Smooth muscle cell (in vitro differentiated cells): ENCODE measurements around the gene TRPV4. TPM values are rescaled to one million over a fixed set of nuclear protein-coding genes. Genes with fewer than 3 reads are reported as not detected.

Experiments used
- DNase-seq: peaks from one replicate; lab custom pipeline; 2025; ENCODE audit not compliant: unreplicated experiment; lab: John Stamatoyannopoulos, UW
- H2AFZ ChIP-seq: fragments of 200-600 bp; sonication (generic); 2 replicates; pipeline ENCODE4 v1.6.0; 2016; ENCODE audit warnings: antibody characterized with exemption, low read depth, mild to moderate bottlenecking
- H3F3A ChIP-seq: fragments of 200-600 bp; sonication (generic); 2 replicates; pipeline ENCODE4 v1.6.0; 2017; ENCODE audit warnings: antibody characterized with exemption, low read depth
- H3K27ac ChIP-seq: fragments of 200-600 bp; sonication (generic); 2 replicates; pipeline ENCODE4 v1.5.1; 2016; ENCODE audit warnings: low read depth, mild to moderate bottlenecking
- H3K27me3 ChIP-seq: fragments of 200-600 bp; sonication (generic); 2 replicates; pipeline ENCODE4 v1.6.1; 2016; ENCODE audit warnings: low read depth, mild to moderate bottlenecking
- H3K36me3 ChIP-seq: fragments of 200-600 bp; sonication (generic); 2 replicates; pipeline ENCODE4 v1.5.1; 2016; ENCODE audit warnings: low read depth
- H3K4me1 ChIP-seq: fragments of 200-600 bp; sonication (generic); 2 replicates; pipeline ENCODE4 v1.5.1; 2016; ENCODE audit warnings: low read depth
- H3K4me2 ChIP-seq: fragments of 200-600 bp; sonication (generic); 2 replicates; pipeline ENCODE4 v1.6.0; 2016; ENCODE audit warnings: mild to moderate bottlenecking
- H3K4me3 ChIP-seq: fragments of 200-600 bp; sonication (generic); 2 replicates; pipeline ENCODE4 v1.5.1; 2016; ENCODE audit warnings: mild to moderate bottlenecking
- H3K79me2 ChIP-seq: fragments of 200-600 bp; sonication (generic); 2 replicates; pipeline ENCODE4 v1.6.0; 2016; ENCODE audit warnings: low read depth, mild to moderate bottlenecking
- H3K9ac ChIP-seq: fragments of 200-600 bp; sonication (generic); 2 replicates; pipeline ENCODE4 v1.6.0; 2016; ENCODE audit warnings: low read depth
- H3K9me3 ChIP-seq: fragments of 200-600 bp; sonication (generic); replicated peaks from 2 replicates; pipeline ENCODE4 v1.5.1; 2016; ENCODE audit warnings: low read depth
- H4K20me1 ChIP-seq: fragments of 200-600 bp; sonication (generic); 2 replicates; pipeline ENCODE4 v1.6.0; 2016; ENCODE audit warnings: low read depth
- CTCF ChIP-seq: fragments of 200-600 bp; sonication (generic); IDR thresholded peaks from 2 replicates; pipeline ENCODE4 v1.5.1; 2017; ENCODE audit warnings: borderline replicate concordance, mild to moderate bottlenecking, antibody characterized with exemption; ENCODE audit not compliant: insufficient read depth, poor library complexity, severe bottlenecking
- WGBS: methylation state at CpG from one replicate; pipeline ENCODE4 v1.1.7; 2016; ENCODE audit warnings: low lambda C conversion rate; 5-methylcytosine and 5-hydroxymethylcytosine counted together
- polyA plus RNA-seq: library from polyadenylated mRNA; unstranded; fragments of >200 nt; fragmentation: Nextera tagmentation; extraction: Ambion mirVana; gene quantifications from 2 replicates; pipeline ENCODE4 v1.2.1, GENCODE V29; 2016
- total RNA-seq: library from RNA; depleted of rRNA; stranded (reverse); fragments of >200 nt; gene quantifications from 2 replicates; pipeline ENCODE4 v1.2.3, GENCODE V29; 2014

The TRPV4 gene
- total and polyA plus RNA-seq, 2 experiments from 2014 or later: 1.5 to 1.9 TPM

- no peak for DNase-seq
- H2AFZ ChIP-seq: no peak overlapping the region
- H3K79me2 ChIP-seq: no peaks in the 10 kb centered on the region
- H3K4me3 ChIP-seq: no peak overlapping the region
- WGBS: 93% methylated on average over 11 of the region's 11 CpGs
- H3K9me3 ChIP-seq: no peaks in the 10 kb centered on the region
- H3K4me1 ChIP-seq: no peaks in the 10 kb centered on the region
- no peaks in the 10 kb centered on the region for H3K36me3 ChIP-seq
- no peaks in the 10 kb centered on the region for H4K20me1 ChIP-seq
- H3K4me2 ChIP-seq: no peak overlapping the region
- no peak overlapping the region for H3K9ac ChIP-seq
- TF ChIP-seq CTCF: no peak
- H3K27ac ChIP-seq: no peak overlapping the region
- H3K27me3 ChIP-seq: no peaks in the 10 kb centered on the region
- no peaks in the 10 kb centered on the region for H3F3A ChIP-seq
Measured at GRCh38 chr12:109757671-109758265, 75.4 kb downstream of the TRPV4 start.

DNA sequence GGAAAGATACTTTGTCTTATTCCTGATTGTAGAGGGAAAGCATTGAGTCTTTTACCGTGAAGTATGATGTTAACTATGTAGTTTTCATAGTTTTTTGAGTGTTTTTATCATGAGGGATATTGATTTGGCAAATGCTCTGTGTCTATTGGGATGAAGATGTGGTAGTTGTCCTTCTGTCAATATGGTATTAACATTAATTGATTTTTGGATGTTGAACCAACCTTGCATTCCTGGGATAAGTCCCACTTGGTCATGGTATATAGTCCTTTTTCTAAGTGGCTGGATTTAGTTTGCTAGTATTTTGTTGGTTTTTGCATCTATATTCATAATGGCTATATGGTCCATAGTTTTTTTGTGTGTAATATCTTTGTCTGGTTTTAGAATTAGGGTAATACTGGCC, 76.7 kb downstream of the TRPV4 start:
- WGBS: 100% methylated on average over 1 of the region's 1 CpG
- no peak overlapping the region for H2AFZ ChIP-seq
- H3F3A ChIP-seq: no peaks in the 10 kb centered on the region
- no peaks in the 10 kb centered on the region for H4K20me1 ChIP-seq
- no peaks in the 10 kb centered on the region for H3K79me2 ChIP-seq
- no peaks in the 10 kb centered on the region for H3K36me3 ChIP-seq
- DNase-seq: no peak
- H3K4me3 ChIP-seq: no peak overlapping the region
- H3K9ac ChIP-seq: no peak overlapping the region
- no peaks in the 10 kb centered on the region for H3K27me3 ChIP-seq
- H3K27ac ChIP-seq: no peak overlapping the region
- H3K4me1 ChIP-seq: no peaks in the 10 kb centered on the region
- H3K4me2 ChIP-seq: no peak overlapping the region
- no peak for TF ChIP-seq CTCF
- H3K9me3 ChIP-seq: no peaks in the 10 kb centered on the region

- H3K4me1 ChIP-seq: no peaks in the 10 kb centered on the region
- no peak overlapping the region for H2AFZ ChIP-seq
- DNase-seq: no peak
- H3K36me3 ChIP-seq: no peaks in the 10 kb centered on the region
- H3K9me3 ChIP-seq: peaks cover 3% of the 10 kb centered on the region
- H3K79me2 ChIP-seq: no peaks in the 10 kb centered on the region
- TF ChIP-seq CTCF: no peak
- H3K4me3 ChIP-seq: no peak overlapping the region
- H3K27me3 ChIP-seq: no peaks in the 10 kb centered on the region
- H3K9ac ChIP-seq: no peak overlapping the region
- no peak overlapping the region for H3K27ac ChIP-seq
- no peaks in the 10 kb centered on the region for H4K20me1 ChIP-seq
- H3K4me2 ChIP-seq: no peak overlapping the region
- 79% methylated on average over 2 of the region's 2 CpGs for WGBS
- no peaks in the 10 kb centered on the region for H3F3A ChIP-seq
Measured at GRCh38 chr12:109753959-109754358, 79.2 kb downstream of the TRPV4 start.

GRCh38 chr12:109753054-109753401, 80.2 kb downstream of the TRPV4 start:
- Histone ChIP-seq H3K27ac (no peak overlapping the region), H3K4me2 (no peak overlapping the region), H3K79me2 (no peaks in the 10 kb centered on the region), H3K9me3 (peaks cover 3% of the 10 kb centered on the region), H4K20me1 (no peaks in the 10 kb centered on the region), H2AFZ (no peak overlapping the region), H3K36me3 (no peaks in the 10 kb centered on the region), H3K4me3 (no peak overlapping the region), H3K4me1 (no peaks in the 10 kb centered on the region), H3K9ac (no peak overlapping the region), H3F3A (no peaks in the 10 kb centered on the region), H3K27me3 (no peaks in the 10 kb centered on the region)
- no peak for DNase-seq
- TF ChIP-seq CTCF: no peak
- WGBS: 90% methylated on average over 5 of the region's 5 CpGs
